Endothelial cell of umbilical vein (primary cell): ENCODE data around the gene AGPAT2.

Experiments
- EZH2 ChIP-seq: IDR thresholded peaks from 2 replicates; pipeline ENCODE4 v1.6.1; 2012; ENCODE audit warnings: borderline replicate concordance, low read depth, mild to moderate bottlenecking, moderate library complexity, low read length, inconsistent platforms; ENCODE audit not compliant: severe bottlenecking
- GATA2 ChIP-seq: IDR thresholded peaks from 2 replicates; pipeline ENCODE4 v1.7.0; 2011; ENCODE audit warnings: low read depth, mild to moderate bottlenecking, moderate library complexity, mixed read lengths, low read length; ENCODE audit not compliant: insufficient read length, insufficient read depth
- JUN ChIP-seq: IDR thresholded peaks from 2 replicates; pipeline ENCODE4 v1.6.1; 2011; ENCODE audit warnings: borderline replicate concordance, low read depth; ENCODE audit not compliant: insufficient read length, insufficient read depth
- POLR2A ChIP-seq: IDR thresholded peaks from 2 replicates; pipeline ENCODE4 v1.6.1; 2012; ENCODE audit warnings: low read depth, mild to moderate bottlenecking, control low read depth, low read length
- POLR2AphosphoS5 ChIP-seq: IDR thresholded peaks from 2 replicates; pipeline ENCODE4 v1.6.1; 2012; ENCODE audit warnings: low read depth, mild to moderate bottlenecking, control low read depth, low read length, moderate library complexity; ENCODE audit not compliant: insufficient read depth
- TF ChIP-seq, protein P1 (sequence below), 2 donors: IDR thresholded peaks; 1 replicate in 1 of 2; 2 replicates in 1 of 2; pipeline ENCODE4 v1.5.1; 2011; ENCODE audit warnings: low read length in 2 of 2, mild to moderate bottlenecking in 2 of 2, moderate library complexity in 2 of 2, control low read depth in 1 of 2, inconsistent platforms in 1 of 2, low read depth in 1 of 2; ENCODE audit not compliant: insufficient read depth in 1 of 2; ENCODE audit errors: extremely low read depth in 1 of 2
- TF ChIP-seq, protein P2 (sequence below): IDR thresholded peaks from 2 replicates; pipeline ENCODE4 v1.6.1; 2011; ENCODE audit not compliant: insufficient read depth, insufficient read length

DNA sequence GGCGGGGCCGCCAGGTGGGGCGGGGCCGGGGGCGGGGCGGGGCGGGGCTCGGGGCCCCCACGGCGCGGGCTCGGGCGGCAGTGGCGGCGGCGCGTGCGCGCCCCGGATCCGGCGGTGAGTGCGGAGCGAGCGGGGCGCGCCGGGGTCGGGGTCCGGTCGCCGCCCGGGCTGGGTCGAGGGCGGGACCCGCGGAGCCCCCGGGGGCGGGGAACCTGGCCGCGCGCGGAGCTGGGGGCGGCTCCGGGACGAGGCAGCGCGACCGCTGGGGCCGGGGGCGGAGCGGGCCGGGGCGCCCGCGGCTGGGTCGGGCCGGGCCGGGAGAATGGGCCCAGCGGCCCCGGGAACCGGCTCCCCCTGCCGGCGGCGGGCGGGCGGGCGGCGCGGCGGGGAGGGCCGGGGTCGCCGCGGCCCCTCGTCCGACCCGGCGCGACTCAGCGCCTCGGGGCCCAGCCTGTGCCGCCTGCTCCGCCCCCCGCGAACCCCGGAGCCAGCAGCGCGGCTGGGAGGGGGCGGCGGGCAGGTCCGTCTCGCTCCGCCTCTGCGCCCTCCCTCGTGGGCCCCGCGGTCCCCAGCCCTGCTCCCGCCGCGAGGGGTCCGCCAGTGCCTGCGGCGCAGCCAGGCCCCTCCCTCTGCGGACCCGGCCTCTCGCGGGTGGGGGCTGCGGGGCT is 21.4 kb downstream of the AGPAT2 start:
- TF ChIP-seq, protein P1, sequence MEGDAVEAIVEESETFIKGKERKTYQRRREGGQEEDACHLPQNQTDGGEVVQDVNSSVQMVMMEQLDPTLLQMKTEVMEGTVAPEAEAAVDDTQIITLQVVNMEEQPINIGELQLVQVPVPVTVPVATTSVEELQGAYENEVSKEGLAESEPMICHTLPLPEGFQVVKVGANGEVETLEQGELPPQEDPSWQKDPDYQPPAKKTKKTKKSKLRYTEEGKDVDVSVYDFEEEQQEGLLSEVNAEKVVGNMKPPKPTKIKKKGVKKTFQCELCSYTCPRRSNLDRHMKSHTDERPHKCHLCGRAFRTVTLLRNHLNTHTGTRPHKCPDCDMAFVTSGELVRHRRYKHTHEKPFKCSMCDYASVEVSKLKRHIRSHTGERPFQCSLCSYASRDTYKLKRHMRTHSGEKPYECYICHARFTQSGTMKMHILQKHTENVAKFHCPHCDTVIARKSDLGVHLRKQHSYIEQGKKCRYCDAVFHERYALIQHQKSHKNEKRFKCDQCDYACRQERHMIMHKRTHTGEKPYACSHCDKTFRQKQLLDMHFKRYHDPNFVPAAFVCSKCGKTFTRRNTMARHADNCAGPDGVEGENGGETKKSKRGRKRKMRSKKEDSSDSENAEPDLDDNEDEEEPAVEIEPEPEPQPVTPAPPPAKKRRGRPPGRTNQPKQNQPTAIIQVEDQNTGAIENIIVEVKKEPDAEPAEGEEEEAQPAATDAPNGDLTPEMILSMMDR (IDR thresholded peaks at IDR 0.05; ENCODE audit: extremely low read depth in 1 of 2, insufficient read depth in 1 of 2, low read depth in 1 of 2, low read length in 2 of 2): no peak
- TF ChIP-seq GATA2 (no peak), POLR2A (peak; percentile 86), POLR2AphosphoS5 (peak; percentile 96), EZH2 (no peak), JUN (no peak)
- TF ChIP-seq, protein P2, sequence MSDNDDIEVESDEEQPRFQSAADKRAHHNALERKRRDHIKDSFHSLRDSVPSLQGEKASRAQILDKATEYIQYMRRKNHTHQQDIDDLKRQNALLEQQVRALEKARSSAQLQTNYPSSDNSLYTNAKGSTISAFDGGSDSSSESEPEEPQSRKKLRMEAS: no peak
